ENCODE data around the gene GPBP1L1. TPM values are rescaled to one million over a fixed set of nuclear protein-coding genes. Genes with fewer than 3 reads are reported as not detected.

GPBP1L1 gene
- total and polyA plus RNA-seq, 9 of the 15 experiments (the other 6 are each of a cell fraction or from before 2014, with no cell fraction given) = 86.0 to 216 (median 138) TPM

DNA sequence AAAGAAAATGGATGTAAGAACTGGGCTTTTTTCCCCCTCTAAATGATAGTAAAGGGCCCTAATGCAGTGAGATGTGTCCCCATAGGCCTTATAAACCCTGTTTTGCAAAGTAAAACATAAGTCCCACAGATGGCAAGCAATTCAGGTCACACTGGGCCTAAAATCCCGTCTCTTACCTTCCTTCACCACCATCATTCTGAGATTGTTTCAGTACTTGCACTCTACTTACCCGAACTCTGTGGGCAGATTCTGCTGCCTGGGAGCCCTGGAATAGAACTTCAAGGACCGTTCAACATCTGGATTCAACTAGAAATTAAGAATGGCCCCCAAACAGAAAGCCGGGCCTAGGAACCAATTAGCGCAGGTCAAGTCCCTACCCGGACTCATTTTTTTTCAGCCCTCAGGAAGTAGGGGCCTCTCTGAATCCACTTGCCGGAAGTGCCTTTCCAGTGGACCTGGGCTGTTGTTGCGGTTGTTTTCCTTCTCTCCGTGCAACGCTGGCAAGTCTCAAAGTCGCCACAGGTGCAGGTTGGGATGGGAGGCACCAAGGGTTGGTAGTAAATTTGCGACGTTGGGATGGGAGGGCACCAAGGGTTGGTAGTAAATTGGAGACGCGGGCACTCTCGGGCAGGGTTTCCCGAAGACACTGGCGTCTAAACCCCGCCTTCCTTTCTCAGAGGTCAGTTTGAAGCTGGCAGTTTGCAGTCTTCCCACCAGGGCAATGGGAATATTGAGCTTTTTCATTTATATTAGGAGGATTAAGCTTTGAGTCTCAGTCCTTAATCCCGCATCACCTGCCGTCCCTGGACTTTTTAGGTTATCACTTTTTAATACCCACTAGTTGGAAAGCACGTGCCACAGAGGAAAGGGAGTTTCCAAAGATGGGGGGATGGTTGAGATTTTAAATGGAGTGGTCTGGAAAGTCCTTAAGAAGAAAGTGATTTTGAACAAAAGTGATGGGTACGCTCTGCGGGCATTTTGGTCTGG is 1.7 kb upstream of the GPBP1L1 start, which contains the start of gene TMEM69 (continued):
- peak; percentile 63 to 97 for TF ChIP-seq MAZ (CRISPR knock-in tag; conservative IDR thresholded peaks at IDR 0.05 in 1 of 2, IDR thresholded peaks at IDR 0.05 in 1 of 2)
- no peak for TF ChIP-seq WHSC1 (IDR thresholded peaks at IDR 0.05; ENCODE audit: low read length)
- TF ChIP-seq MAX (CRISPR knock-in tag; IDR thresholded peaks at IDR 0.05) = peak; percentile 58
- TF ChIP-seq RAD51 (IDR thresholded peaks at IDR 0.05; ENCODE audit: borderline replicate concordance, low read depth) = no peak
- TF ChIP-seq HBP1 (CRISPR knock-in tag; IDR thresholded peaks at IDR 0.05) = peak; percentile 90
- peak; percentile 79; the same call in 1 of the 2 replicates for TF ChIP-seq RNF2 (IDR thresholded peaks at IDR 0.05)
- peak in 1 of 2 experiments; percentile 42; a peak in 1 of 4 replicates for TF ChIP-seq SRF (CRISPR knock-in tag; IDR thresholded peaks at IDR 0.05)
- no peak for TF ChIP-seq SRSF7 (optimal IDR thresholded peaks at IDR 0.05; ENCODE audit: low read depth, low read length)
- TF ChIP-seq KDM5B (IDR thresholded peaks at IDR 0.05; ENCODE audit: insufficient replicate concordance, low read depth, low read length) = peak; percentile 74
- no peak for TF ChIP-seq SMARCA4 (IDR thresholded peaks at IDR 0.05)
- TF ChIP-seq ZSCAN32 (CRISPR knock-in tag; IDR thresholded peaks at IDR 0.05) = no peak
- no peak for TF ChIP-seq SNIP1 (IDR thresholded peaks at IDR 0.05; ENCODE audit: low read depth)
- no peak for TF ChIP-seq HNRNPH1 (optimal IDR thresholded peaks at IDR 0.05; ENCODE audit: low read depth, low read length)
- TF ChIP-seq ZKSCAN1 (IDR thresholded peaks at IDR 0.05; ENCODE audit: low read depth, low read length) = peak; percentile 53; the same call in 1 of the 2 replicates
- 0 out of 2 replicates have a peak, but pooled peaks have one; percentile 42 for TF ChIP-seq HSF4 (CRISPR knock-in tag; IDR thresholded peaks at IDR 0.05; ENCODE audit: borderline replicate concordance)
- TF ChIP-seq ZNF449 (CRISPR knock-in tag; IDR thresholded peaks at IDR 0.05) = no peak; the same call in 1 of the 2 replicates
- peak; percentile 16; the same call in 1 of the 2 replicates for TF ChIP-seq ZNF644 (tag; IDR thresholded peaks at IDR 0.05; ENCODE audit: low read depth)
- 0 out of 2 replicates have a peak, but pooled peaks have one; percentile 63 for TF ChIP-seq ARID3B (CRISPR knock-in tag; IDR thresholded peaks at IDR 0.05; ENCODE audit: borderline replicate concordance)
- no peak for TF ChIP-seq BRF2 (IDR thresholded peaks at IDR 0.05; ENCODE audit: borderline replicate concordance, insufficient read depth, insufficient read length)

All from K562 (cell line).